ENCODE results near the gene RANBP17.

The RANBP17 gene

DNA sequence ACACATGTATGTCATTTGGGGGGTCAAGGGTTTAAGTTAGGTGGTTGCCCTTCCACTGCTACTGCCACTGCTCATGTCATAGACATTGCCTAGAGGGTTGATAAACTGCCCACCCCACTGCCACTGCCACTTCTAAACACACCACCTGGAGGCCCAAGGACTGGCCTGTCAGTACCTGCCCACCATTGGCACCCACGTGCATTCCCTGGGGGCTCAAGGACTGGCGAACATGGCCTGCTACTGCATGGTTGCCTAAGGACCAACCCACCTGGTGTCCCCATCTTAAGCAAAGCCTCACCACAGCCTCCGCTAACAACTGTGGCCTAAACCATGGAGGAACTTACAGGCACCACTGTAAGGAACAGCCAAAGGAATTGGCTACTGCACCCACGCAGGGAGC, 261.6 kb downstream of the RANBP17 start:
- TF ChIP-seq, protein P1, sequence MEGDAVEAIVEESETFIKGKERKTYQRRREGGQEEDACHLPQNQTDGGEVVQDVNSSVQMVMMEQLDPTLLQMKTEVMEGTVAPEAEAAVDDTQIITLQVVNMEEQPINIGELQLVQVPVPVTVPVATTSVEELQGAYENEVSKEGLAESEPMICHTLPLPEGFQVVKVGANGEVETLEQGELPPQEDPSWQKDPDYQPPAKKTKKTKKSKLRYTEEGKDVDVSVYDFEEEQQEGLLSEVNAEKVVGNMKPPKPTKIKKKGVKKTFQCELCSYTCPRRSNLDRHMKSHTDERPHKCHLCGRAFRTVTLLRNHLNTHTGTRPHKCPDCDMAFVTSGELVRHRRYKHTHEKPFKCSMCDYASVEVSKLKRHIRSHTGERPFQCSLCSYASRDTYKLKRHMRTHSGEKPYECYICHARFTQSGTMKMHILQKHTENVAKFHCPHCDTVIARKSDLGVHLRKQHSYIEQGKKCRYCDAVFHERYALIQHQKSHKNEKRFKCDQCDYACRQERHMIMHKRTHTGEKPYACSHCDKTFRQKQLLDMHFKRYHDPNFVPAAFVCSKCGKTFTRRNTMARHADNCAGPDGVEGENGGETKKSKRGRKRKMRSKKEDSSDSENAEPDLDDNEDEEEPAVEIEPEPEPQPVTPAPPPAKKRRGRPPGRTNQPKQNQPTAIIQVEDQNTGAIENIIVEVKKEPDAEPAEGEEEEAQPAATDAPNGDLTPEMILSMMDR (IDR thresholded peaks at IDR 0.05; ENCODE audit: low read depth, low read length, missing control alignments), result no peak
- H3K4me3 ChIP-seq (ENCODE audit: low read depth, low read length), result no peak overlapping the region
- DNase-seq (ENCODE audit: low read depth), result no peak
- in situ Hi-C loops (cut with HindIII; ENCODE audit: low sequenced_read_pairs), result no loop called here

DNA sequence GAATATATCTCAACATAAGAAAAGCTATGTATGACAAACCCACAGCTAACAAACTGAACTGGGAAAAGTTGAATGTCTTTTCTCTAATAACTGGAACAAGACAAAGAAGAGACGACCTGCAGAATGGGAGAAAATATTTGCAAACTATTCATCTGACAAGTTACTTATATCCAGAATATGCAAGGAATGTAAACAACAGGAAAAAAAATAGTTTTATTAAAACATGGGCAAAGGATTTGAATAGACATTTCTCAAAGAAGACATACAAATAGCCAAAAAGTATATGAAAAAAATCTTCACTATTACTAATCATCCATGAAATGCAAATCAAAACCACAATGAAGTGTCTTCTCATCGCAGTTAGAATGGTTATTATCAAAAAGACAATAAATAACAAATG, 265.5 kb downstream of the RANBP17 start:
- in situ Hi-C loops (cut with HindIII; ENCODE audit: low sequenced_read_pairs), result no loop called here
- H3K4me3 ChIP-seq (ENCODE audit: low read depth, low read length), result no peak overlapping the region
- TF ChIP-seq, protein P1 (IDR thresholded peaks at IDR 0.05; ENCODE audit: low read depth, low read length, missing control alignments), result no peak
- DNase-seq (ENCODE audit: low read depth), result no peak

DNA sequence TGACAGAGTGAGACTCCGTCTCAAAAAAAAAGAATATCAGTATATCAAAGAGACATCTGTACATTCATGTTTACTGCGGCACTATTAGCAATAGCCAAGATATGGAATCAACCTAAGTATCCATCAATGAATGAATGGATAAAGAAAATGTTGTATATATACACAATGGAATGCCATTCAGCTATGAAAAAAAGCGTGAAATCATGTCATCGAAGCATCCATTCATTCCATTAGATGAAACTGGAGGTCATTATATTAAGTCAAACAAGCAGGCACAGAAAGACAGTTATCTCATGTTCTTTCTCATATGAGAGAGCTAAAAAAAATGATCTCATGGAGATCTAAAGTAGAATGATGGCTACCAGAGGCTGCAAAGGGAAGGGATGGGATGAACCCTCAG, 266.3 kb downstream of the RANBP17 start:
- in situ Hi-C loops (cut with HindIII; ENCODE audit: low sequenced_read_pairs), result no loop called here
- DNase-seq (ENCODE audit: low read depth), result no peak

DNA sequence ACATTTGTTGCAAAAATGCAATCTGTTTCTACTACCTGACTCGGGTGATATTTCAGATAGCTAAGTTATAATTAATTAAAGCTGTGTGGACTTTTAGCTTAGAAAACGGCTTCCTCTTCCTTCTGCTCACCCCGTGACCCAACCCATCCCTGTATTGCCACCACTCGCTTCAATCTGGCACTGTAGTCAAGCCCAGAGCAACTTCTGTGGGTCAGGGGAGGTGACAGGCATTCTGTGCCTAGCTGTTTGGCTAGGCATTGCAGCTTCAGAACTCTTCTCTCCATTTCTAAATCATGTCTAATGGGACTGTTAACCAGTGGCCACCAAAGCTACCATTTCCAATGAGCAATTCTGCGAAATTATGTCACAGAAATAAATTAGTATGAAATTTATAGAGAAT, 267.5 kb downstream of the RANBP17 start:
- TF ChIP-seq, protein P1 (IDR thresholded peaks at IDR 0.05; ENCODE audit: low read depth, low read length, missing control alignments), result no peak
- in situ Hi-C loops (cut with HindIII; ENCODE audit: low sequenced_read_pairs), result no loop called here

More for the DNA sequence above, 266.3 kb downstream of the RANBP17 start:
- no peak overlapping the region for H3K4me3 ChIP-seq (ENCODE audit: low read depth, low read length)
- TF ChIP-seq, protein P1 (IDR thresholded peaks at IDR 0.05; ENCODE audit: low read depth, low read length, missing control alignments), result no peak

DNA sequence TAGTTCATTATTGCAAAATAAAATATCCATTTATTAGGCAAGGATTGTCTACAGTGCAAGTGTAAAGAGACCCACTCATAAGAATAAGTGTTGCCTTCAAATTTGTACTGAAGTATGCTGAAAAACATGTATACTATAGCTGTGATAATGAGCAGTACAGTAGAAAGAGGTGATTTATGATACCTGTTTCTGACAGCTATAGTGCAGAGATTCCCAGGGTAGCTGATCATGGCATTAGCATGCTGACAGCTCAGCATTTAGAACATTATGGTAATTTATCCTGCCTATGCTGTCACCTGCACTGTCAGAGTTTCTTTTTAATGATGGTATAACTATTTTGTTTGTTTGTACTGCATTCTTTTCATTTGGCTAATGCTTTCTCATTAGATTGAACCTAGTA, 269.7 kb downstream of the RANBP17 start:
- DNase-seq (ENCODE audit: low read depth), result no peak
- no peak overlapping the region for H3K4me3 ChIP-seq (ENCODE audit: low read depth, low read length)
- in situ Hi-C loops (cut with HindIII; ENCODE audit: low sequenced_read_pairs), result no loop called here
- TF ChIP-seq, protein P1 (IDR thresholded peaks at IDR 0.05; ENCODE audit: low read depth, low read length, missing control alignments), result no peak

More for the DNA sequence above, 267.5 kb downstream of the RANBP17 start:
- no peak overlapping the region for H3K4me3 ChIP-seq (ENCODE audit: low read depth, low read length)
- DNase-seq (ENCODE audit: low read depth), result no peak

DNA sequence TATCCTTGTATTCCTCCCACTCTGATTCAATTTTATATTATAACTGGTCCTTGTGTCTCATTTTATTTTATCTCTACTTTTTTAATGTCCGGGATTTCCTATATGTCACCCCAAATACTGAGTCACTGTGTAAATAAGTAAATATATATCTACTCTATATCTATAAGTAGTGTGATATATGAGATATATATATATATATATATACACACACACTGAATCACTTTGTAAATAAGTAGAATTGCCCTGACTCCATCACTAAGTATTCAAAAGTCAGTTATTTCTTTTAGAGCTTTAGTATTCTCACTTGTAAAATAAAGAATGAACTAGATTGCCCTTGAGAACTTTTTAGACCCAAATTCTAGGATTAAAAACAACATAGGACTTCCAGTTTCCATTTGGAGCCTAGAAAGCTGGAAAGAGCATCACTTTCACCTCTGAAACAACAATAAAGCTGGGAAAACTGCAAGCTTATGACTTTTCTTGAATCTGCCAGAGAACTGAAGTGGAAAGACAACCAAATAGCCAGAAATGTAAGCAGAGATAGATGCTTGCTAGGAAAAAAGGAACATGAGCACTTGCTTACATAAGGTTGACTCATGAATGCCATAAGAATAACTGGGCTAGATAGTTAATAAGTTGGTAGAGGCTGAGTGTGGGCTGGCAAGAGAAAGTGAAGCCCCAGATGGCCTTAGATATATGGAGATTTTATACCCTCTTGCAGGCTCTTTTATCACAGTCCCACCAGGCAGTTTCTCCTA, 276.1 kb downstream of the RANBP17 start:
- DNase-seq (ENCODE audit: low read depth), result no peak
- in situ Hi-C loops (cut with HindIII; ENCODE audit: low sequenced_read_pairs), result no loop called here

More for the DNA sequence above, 276.1 kb downstream of the RANBP17 start:
- TF ChIP-seq, protein P1 (IDR thresholded peaks at IDR 0.05; ENCODE audit: low read depth, low read length, missing control alignments), result no peak
- H3K4me3 ChIP-seq (ENCODE audit: low read depth, low read length), result no peak overlapping the region

All from astrocyte of the cerebellum (primary cell).